ENCODE data around the gene LCE1A.

LCE1A gene

DNA sequence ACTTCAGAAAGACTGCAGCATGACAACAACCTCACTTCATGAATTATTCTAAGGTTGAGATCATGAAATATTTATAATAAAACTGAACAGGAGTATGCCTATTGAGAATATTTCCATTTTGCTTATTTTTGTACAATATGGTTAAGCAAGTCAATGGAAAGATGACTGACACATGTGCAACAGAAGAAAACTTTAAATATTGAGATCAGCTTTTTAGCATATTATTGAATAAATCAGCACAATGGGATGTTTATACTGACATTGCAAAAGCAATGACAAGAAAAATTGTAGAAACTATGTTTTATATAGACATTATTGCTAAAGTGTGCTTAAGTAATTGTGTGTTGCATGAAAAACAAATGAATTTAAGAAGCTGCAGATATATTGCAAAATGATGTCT, 37.2 kb downstream of the LCE1A start:
- Histone ChIP-seq H3K36me3 (ENCODE audit: control insufficient read depth, insufficient read depth, low read length) (no peaks in the 10 kb centered on the region), H3K79me2 (no peaks in the 10 kb centered on the region), H3K4me2 (ENCODE audit: low read length) (no peak overlapping the region), H3K9ac (no peak overlapping the region), H3K4me1 (no peaks in the 10 kb centered on the region), H3K9me3 (ENCODE audit: control insufficient read depth, low read length) (no peaks in the 10 kb centered on the region), H3K27ac (no peak overlapping the region), H3K27me3 (ENCODE audit: control insufficient read depth, insufficient read depth, low read length) (no peaks in the 10 kb centered on the region), H3K4me3 (ENCODE audit: low read depth, low read length) (no peak overlapping the region), H2AFZ (no peak overlapping the region)
- TF ChIP-seq, protein P1, sequence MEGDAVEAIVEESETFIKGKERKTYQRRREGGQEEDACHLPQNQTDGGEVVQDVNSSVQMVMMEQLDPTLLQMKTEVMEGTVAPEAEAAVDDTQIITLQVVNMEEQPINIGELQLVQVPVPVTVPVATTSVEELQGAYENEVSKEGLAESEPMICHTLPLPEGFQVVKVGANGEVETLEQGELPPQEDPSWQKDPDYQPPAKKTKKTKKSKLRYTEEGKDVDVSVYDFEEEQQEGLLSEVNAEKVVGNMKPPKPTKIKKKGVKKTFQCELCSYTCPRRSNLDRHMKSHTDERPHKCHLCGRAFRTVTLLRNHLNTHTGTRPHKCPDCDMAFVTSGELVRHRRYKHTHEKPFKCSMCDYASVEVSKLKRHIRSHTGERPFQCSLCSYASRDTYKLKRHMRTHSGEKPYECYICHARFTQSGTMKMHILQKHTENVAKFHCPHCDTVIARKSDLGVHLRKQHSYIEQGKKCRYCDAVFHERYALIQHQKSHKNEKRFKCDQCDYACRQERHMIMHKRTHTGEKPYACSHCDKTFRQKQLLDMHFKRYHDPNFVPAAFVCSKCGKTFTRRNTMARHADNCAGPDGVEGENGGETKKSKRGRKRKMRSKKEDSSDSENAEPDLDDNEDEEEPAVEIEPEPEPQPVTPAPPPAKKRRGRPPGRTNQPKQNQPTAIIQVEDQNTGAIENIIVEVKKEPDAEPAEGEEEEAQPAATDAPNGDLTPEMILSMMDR (IDR thresholded peaks at IDR 0.05) = no peak

DNA sequence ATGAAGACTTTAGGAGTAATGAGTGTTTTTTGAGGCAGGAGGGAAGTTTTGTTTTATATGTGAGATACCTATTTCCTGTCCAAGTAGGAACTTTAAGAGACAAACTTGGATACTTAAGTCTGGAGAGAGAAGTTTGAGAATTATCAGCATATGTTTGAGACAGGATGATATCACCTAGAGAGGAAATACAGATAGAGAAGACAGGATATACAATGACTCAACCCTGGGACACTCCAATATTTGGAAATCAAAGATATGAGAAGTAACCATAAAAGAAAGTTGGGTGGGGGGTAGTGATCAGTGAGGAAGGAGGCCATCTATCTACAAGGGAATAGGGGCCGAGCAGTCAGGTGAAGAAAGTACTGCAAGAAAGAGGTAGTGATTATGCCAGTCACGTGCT, 39.0 kb downstream of the LCE1A start:
- Histone ChIP-seq H3K36me3 (ENCODE audit: control insufficient read depth, insufficient read depth, low read length) (no peaks in the 10 kb centered on the region), H3K9ac (no peak overlapping the region), H3K27me3 (ENCODE audit: control insufficient read depth, insufficient read depth, low read length) (no peaks in the 10 kb centered on the region), H2AFZ (no peak overlapping the region), H3K4me3 (ENCODE audit: low read depth, low read length) (no peak overlapping the region), H3K4me2 (ENCODE audit: low read length) (no peak overlapping the region), H3K79me2 (no peaks in the 10 kb centered on the region), H3K27ac (no peak overlapping the region), H3K4me1 (no peaks in the 10 kb centered on the region), H3K9me3 (ENCODE audit: control insufficient read depth, low read length) (no peaks in the 10 kb centered on the region)
- TF ChIP-seq, protein P1 (IDR thresholded peaks at IDR 0.05) = no peak

DNA sequence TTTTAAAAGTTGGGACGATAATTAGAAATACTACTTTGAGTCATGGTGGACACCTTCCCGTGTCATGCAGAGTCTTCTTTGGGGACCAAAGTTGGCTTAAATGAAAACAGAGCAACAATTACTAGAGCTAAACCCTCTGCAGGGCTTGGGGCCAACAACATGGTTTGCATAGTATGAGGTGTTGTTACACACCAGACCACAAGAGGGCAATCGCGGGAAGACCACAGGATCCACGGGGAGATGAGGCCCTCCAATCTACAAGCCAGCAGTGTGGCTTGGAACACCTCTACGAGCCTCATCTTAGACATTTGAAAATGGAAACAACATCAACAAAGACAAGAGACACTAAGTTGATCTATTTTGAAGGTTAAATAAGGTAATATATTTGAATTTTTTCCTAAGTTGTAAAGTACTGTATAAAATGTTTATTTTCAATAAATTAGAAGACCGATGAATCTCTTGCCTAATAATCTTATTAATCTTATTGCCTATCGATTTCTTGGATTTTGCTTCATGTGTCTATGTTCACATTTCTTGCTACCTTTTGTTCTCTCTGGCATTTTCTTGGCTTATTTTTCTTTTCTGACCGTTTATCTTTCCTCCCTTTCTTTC, 42.6 kb downstream of the LCE1A start:
- Histone ChIP-seq H3K4me2 (ENCODE audit: low read length) (no peak overlapping the region), H3K9me3 (ENCODE audit: control insufficient read depth, low read length) (no peaks in the 10 kb centered on the region), H3K4me1 (no peaks in the 10 kb centered on the region), H3K79me2 (no peaks in the 10 kb centered on the region), H2AFZ (no peak overlapping the region), H3K27ac (no peak overlapping the region), H3K36me3 (ENCODE audit: control insufficient read depth, insufficient read depth, low read length) (no peaks in the 10 kb centered on the region), H3K4me3 (ENCODE audit: low read depth, low read length) (no peak overlapping the region), H3K27me3 (ENCODE audit: control insufficient read depth, insufficient read depth, low read length) (no peaks in the 10 kb centered on the region), H3K9ac (no peak overlapping the region)
- TF ChIP-seq, protein P1 (IDR thresholded peaks at IDR 0.05) = peak; percentile 46

DNA sequence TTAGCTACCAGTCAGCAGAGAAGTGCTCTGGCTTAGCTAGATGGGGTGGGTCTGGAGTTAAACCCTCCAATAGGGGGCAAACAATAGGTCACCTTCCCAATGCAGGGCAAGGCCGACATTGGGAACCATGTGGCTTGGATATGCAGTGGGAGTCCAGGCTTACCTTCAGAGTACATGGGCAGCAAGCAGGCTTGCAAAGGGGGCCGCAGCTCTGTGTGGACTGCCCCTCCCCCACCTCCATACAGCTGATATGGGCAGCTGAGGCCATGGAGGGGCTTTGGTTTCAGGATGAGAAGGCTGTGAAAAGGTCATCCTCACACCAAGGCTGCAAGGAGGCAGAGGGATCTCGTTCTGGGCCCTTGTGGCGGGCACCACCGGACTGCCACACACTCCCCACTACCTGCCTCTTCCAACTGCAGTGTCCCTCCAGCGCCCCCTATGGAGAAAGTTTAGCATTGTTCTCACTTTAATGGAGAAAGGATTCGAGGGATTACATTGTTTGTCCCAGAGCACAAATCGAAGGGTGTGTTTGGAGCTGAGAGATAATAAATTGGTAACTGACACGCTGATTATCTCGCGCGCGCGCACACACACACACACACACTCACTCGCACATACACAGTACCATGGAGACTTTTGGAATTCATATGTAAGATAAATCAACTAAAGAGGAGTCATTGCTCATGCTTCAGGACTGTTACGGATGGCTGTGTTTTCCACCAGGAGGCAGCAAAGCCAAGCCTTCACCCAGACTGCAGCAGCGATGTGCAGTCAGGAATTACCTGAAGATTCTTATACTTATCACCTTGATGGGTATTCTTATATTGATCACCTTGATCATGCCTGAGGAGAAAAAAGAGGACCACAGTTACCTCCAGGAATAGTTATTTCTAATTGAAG, 43.8 kb downstream of the LCE1A start:
- no peaks in the 10 kb centered on the region for H3K4me1 ChIP-seq
- H3K27ac ChIP-seq = no peak overlapping the region
- H3K79me2 ChIP-seq = no peaks in the 10 kb centered on the region
- H2AFZ ChIP-seq = no peak overlapping the region
- no peaks in the 10 kb centered on the region for H3K36me3 ChIP-seq (ENCODE audit: control insufficient read depth, insufficient read depth, low read length)
- H3K27me3 ChIP-seq (ENCODE audit: control insufficient read depth, insufficient read depth, low read length) = no peaks in the 10 kb centered on the region
- H3K4me3 ChIP-seq (ENCODE audit: low read depth, low read length) = no peak overlapping the region
- H3K9me3 ChIP-seq (ENCODE audit: control insufficient read depth, low read length) = no peaks in the 10 kb centered on the region
- no peak overlapping the region for H3K9ac ChIP-seq
- TF ChIP-seq, protein P1 (IDR thresholded peaks at IDR 0.05) = no peak
- no peak overlapping the region for H3K4me2 ChIP-seq (ENCODE audit: low read length)
